ENCODE measurements around the gene SAMD3. TPM values are rescaled to one million over a fixed set of nuclear protein-coding genes. Genes with fewer than 3 reads are reported as not detected.

Gene SAMD3
- total and polyA plus RNA-seq, 4 donors: 0.08 to 4.3 (median 1.2) TPM

- H3K9me3 ChIP-seq (ENCODE audit: control insufficient read depth in 4 of 4, low read length in 3 of 4): peaks cover 0 to 2% (median 0%) of the 10 kb centered on the region in 4 donors
- H3K27me3 ChIP-seq (ENCODE audit: control insufficient read depth in 4 of 4, insufficient read depth in 4 of 4, low read length in 3 of 4): no peaks in the 10 kb centered on the region
- DNase-seq (ENCODE audit: low spot score): no peak
- 95% methylated on average over 5 of the region's 5 CpGs for WGBS
- no peak overlapping the region for H3K9ac ChIP-seq (ENCODE audit: low read depth in 1 of 2, low read length in 2 of 2)
- no peak overlapping the region for H3K27ac ChIP-seq (ENCODE audit: low read depth in 1 of 2, low read length in 2 of 2)
- no peaks in the 10 kb centered on the region for H3K4me1 ChIP-seq (ENCODE audit: control insufficient read depth in 4 of 4, insufficient read depth in 4 of 4, low read length in 3 of 4)
- H3K4me3 ChIP-seq (ENCODE audit: low read depth in 1 of 3, low read length in 3 of 3): no peak overlapping the region
- no peaks in the 10 kb centered on the region for H3K36me3 ChIP-seq (ENCODE audit: control insufficient read depth in 4 of 4, insufficient read depth in 3 of 4, low read depth in 1 of 4, low read length in 3 of 4)
- TF ChIP-seq ATF3 (IDR thresholded peaks at IDR 0.05): no peak
- no peak for TF ChIP-seq GABPA (IDR thresholded peaks at IDR 0.05 in 1 of 2, conservative IDR thresholded peaks at IDR 0.05 in 1 of 2)
- TF ChIP-seq JUND (IDR thresholded peaks at IDR 0.05): no peak
- no peak for TF ChIP-seq RAD21 (IDR thresholded peaks at IDR 0.05)
- no peak for TF ChIP-seq RXRA (IDR thresholded peaks at IDR 0.05)
- no peak for TF ChIP-seq ZBTB33 (IDR thresholded peaks at IDR 0.05)
- no peak for TF ChIP-seq EGR1 (IDR thresholded peaks at IDR 0.05; ENCODE audit: low read depth in 2 of 2)
- no peak for TF ChIP-seq TAF1 (conservative IDR thresholded peaks at IDR 0.05)
- no peak for TF ChIP-seq SP1 (IDR thresholded peaks at IDR 0.05)
- TF ChIP-seq REST (IDR thresholded peaks at IDR 0.05): no peak
- TF ChIP-seq HNF4G (IDR thresholded peaks at IDR 0.05): no peak
- no peak for TF ChIP-seq FOXA2 (IDR thresholded peaks at IDR 0.05)
- TF ChIP-seq NR2F2 (IDR thresholded peaks at IDR 0.05): no peak
These were observed 65.8 kb downstream of the SAMD3 start for GRCh38 chr6:130156908-130157307.

- no peak for DNase-seq (ENCODE audit: low spot score)
- no peak overlapping the region for H3K4me3 ChIP-seq (ENCODE audit: low read depth in 1 of 3, low read length in 3 of 3)
- TF ChIP-seq JUND (IDR thresholded peaks at IDR 0.05): no peak
- TF ChIP-seq SP1 (IDR thresholded peaks at IDR 0.05): no peak
- no peak for TF ChIP-seq ATF3 (IDR thresholded peaks at IDR 0.05)
- TF ChIP-seq HNF4G (IDR thresholded peaks at IDR 0.05): no peak
- TF ChIP-seq GABPA (IDR thresholded peaks at IDR 0.05 in 1 of 2, conservative IDR thresholded peaks at IDR 0.05 in 1 of 2): no peak
- no peak for TF ChIP-seq FOXA1 (IDR thresholded peaks at IDR 0.05)
- TF ChIP-seq TAF1 (conservative IDR thresholded peaks at IDR 0.05): no peak
- no peak for TF ChIP-seq YY1 (IDR thresholded peaks at IDR 0.05)
- no peak for TF ChIP-seq NR2F2 (IDR thresholded peaks at IDR 0.05)
- TF ChIP-seq FOXA2 (IDR thresholded peaks at IDR 0.05): no peak
- no peak for TF ChIP-seq RXRA (IDR thresholded peaks at IDR 0.05)
- no peak for TF ChIP-seq HNF4A (conservative IDR thresholded peaks at IDR 0.05)
- no peak for TF ChIP-seq CTCF (IDR thresholded peaks at IDR 0.05; ENCODE audit: low read depth, low read length, missing input control)
- no peaks in the 10 kb centered on the region for H3K36me3 ChIP-seq (ENCODE audit: control insufficient read depth in 4 of 4, insufficient read depth in 3 of 4, low read depth in 1 of 4, low read length in 3 of 4)
- H3K9ac ChIP-seq (ENCODE audit: low read depth in 1 of 2, low read length in 2 of 2): no peak overlapping the region
- H3K27me3 ChIP-seq (ENCODE audit: control insufficient read depth in 4 of 4, insufficient read depth in 4 of 4, low read length in 3 of 4): no peaks in the 10 kb centered on the region
- no peaks in the 10 kb centered on the region for H3K4me1 ChIP-seq (ENCODE audit: control insufficient read depth in 4 of 4, insufficient read depth in 4 of 4, low read length in 3 of 4)
- no peaks in the 10 kb centered on the region for H3K9me3 ChIP-seq (ENCODE audit: control insufficient read depth in 4 of 4, low read length in 3 of 4)
- 90% methylated on average over 6 of the region's 6 CpGs for WGBS
- H3K27ac ChIP-seq (ENCODE audit: low read depth in 1 of 2, low read length in 2 of 2): no peak overlapping the region
These were observed 69.7 kb downstream of the SAMD3 start for GRCh38 chr6:130152908-130153510.
